GM23338 (cell line): ENCODE data around the gene SMTN. TPM values are rescaled to one million over a fixed set of nuclear protein-coding genes. Genes with fewer than 3 reads are reported as not detected.
"Not testable (repeated sequence)": the region's sequence is repeated elsewhere in the genome, so short reads cannot be mapped to it uniquely, and the experiment has no call there.

Experiments
- ATAC-seq: fragments of 200-7000 bp; cut with Tn5 transposase; 3 replicates; pipeline ENCODE4 v1.9.1; 2020
- DNase-seq: peaks from one replicate; pipeline ENCODE4 v3.0.0-alpha.2; 2015; ENCODE audit warnings: low spot score
- H2AFZ ChIP-seq: fragments of 200-600 bp; sonication (generic); 2 replicates; pipeline ENCODE4 v1.8.0; 2016; ENCODE audit warnings: antibody characterized with exemption, mild to moderate bottlenecking, moderate library complexity
- H3F3A ChIP-seq: fragments of 200-600 bp; sonication (generic); replicated peaks from 2 replicates; pipeline ENCODE4 v1.8.0; 2017; ENCODE audit warnings: antibody characterized with exemption, mixed run types, low read depth
- H3K27ac ChIP-seq: fragments of 200-600 bp; sonication (generic); 2 replicates; pipeline ENCODE4 v1.6.1; 2016; ENCODE audit warnings: low read depth
- H3K27me3 ChIP-seq: fragments of 200-600 bp; sonication (generic); 2 replicates; pipeline ENCODE4 v1.8.0; 2016; ENCODE audit warnings: mild to moderate bottlenecking, mixed run types, moderate library complexity; ENCODE audit not compliant: insufficient read depth
- H3K36me3 ChIP-seq: fragments of 200-600 bp; sonication (generic); 2 replicates; pipeline ENCODE4 v1.8.0; 2016; ENCODE audit warnings: mild to moderate bottlenecking; ENCODE audit not compliant: insufficient read depth
- H3K4me1 ChIP-seq: fragments of 200-600 bp; sonication (generic); 2 replicates; pipeline ENCODE4 v1.8.0; 2016; ENCODE audit warnings: mild to moderate bottlenecking, moderate library complexity; ENCODE audit not compliant: insufficient read depth
- H3K4me2 ChIP-seq: fragments of 200-600 bp; sonication (generic); 2 replicates; pipeline ENCODE4 v1.7.1; 2017; ENCODE audit warnings: mixed run types
- H3K4me3 ChIP-seq: fragments of 200-600 bp; sonication (generic); 2 replicates; pipeline ENCODE4 v1.6.1; 2016; ENCODE audit warnings: mixed run types
- H3K79me2 ChIP-seq: fragments of 200-600 bp; sonication (generic); replicated peaks from 2 replicates; pipeline ENCODE4 v1.8.0; 2017; ENCODE audit warnings: mild to moderate bottlenecking; ENCODE audit not compliant: insufficient read depth
- H3K9me2 ChIP-seq: fragments of 200-600 bp; sonication (generic); 2 replicates; pipeline ENCODE4 v1.8.0; 2017; ENCODE audit not compliant: insufficient read depth
- H4K20me1 ChIP-seq: fragments of 200-600 bp; sonication (generic); replicated peaks from 2 replicates; pipeline ENCODE4 v1.8.0; 2017; ENCODE audit warnings: mild to moderate bottlenecking; ENCODE audit not compliant: insufficient read depth
- H3K27ac Mint-ChIP-seq: 2 replicates; pipeline ENCODE4 v1.8.0; 2020; ENCODE audit warnings: inconsistent platforms, mild to moderate bottlenecking, moderate library complexity, mixed read lengths
- H3K27me3 Mint-ChIP-seq: 3 replicates; pipeline ENCODE4 v1.8.0; 2022; ENCODE audit warnings: low read depth, mild to moderate bottlenecking, moderate library complexity, mixed read lengths, inconsistent platforms; ENCODE audit not compliant: insufficient read depth, poor library complexity
- H3K36me3 Mint-ChIP-seq: 3 replicates; pipeline ENCODE4 v1.8.0; 2021; ENCODE audit warnings: low read depth, mild to moderate bottlenecking, inconsistent platforms, moderate library complexity, mixed read lengths
- H3K4me1 Mint-ChIP-seq: 3 replicates; pipeline ENCODE4 v1.8.0; 2020; ENCODE audit warnings: mild to moderate bottlenecking, inconsistent platforms, mixed read lengths
- H3K4me3 Mint-ChIP-seq: 3 replicates; pipeline ENCODE4 v1.8.0; 2021; ENCODE audit warnings: moderate library complexity, mild to moderate bottlenecking, inconsistent platforms, mixed read lengths
- H3K9me3 Mint-ChIP-seq: 3 replicates; pipeline ENCODE4 v1.8.0; 2020; ENCODE audit warnings: moderate library complexity, mild to moderate bottlenecking, inconsistent platforms, mixed read lengths
- CTCF ChIP-seq, 2 experiments: fragments of 200-600 bp in 1 of 2; sonication (generic) in 1 of 2; conservative IDR thresholded peaks; 2 replicates each; pipeline versions ENCODE4 v1.5.1 to v1.6.1; 2016 to 2017; ENCODE audit warnings: antibody characterized with exemption in 2 of 2, low read depth in 2 of 2, mild to moderate bottlenecking in 2 of 2, moderate library complexity in 1 of 2
- EZH2phosphoT487 ChIP-seq: fragments of 200-600 bp; sonication (generic); IDR thresholded peaks from one replicate; pipeline ENCODE4 v1.8.1; 2018; ENCODE audit warnings: antibody characterized with exemption; ENCODE audit not compliant: unreplicated experiment
- STAT1 ChIP-seq: IDR thresholded peaks from one replicate; pipeline ENCODE4 v1.6.1; 2016; ENCODE audit warnings: antibody characterized with exemption; ENCODE audit not compliant: unreplicated experiment
- polyA plus RNA-seq: library from polyadenylated mRNA; unstranded; fragments of >200 nt; fragmentation: Nextera tagmentation; extraction: Ambion mirVana; gene quantifications from 2 replicates; pipeline ENCODE4 v1.2.1, GENCODE V29; 2016
- total RNA-seq: library from RNA; depleted of rRNA; stranded (reverse); fragments of >200 nt; shearing (Covaris generic); gene quantifications from 2 replicates; pipeline ENCODE4 v1.2.3, GENCODE V29; 2014
- TF ChIP-seq, protein P1 (sequence below): fragments of 250-450 bp; sonication (Bioruptor Pico); IDR thresholded peaks from 2 replicates; pipeline ENCODE4 v1.5.0; 2020; ENCODE audit warnings: mild to moderate bottlenecking, moderate library complexity

SMTN gene
- total and polyA plus RNA-seq, 2 experiments from 2014 or later, result 27.4 to 32.2 TPM

GRCh38 chr22:31107894-31108218 is 26.7 kb downstream of the SMTN start (continued):
- TF ChIP-seq, protein P1, sequence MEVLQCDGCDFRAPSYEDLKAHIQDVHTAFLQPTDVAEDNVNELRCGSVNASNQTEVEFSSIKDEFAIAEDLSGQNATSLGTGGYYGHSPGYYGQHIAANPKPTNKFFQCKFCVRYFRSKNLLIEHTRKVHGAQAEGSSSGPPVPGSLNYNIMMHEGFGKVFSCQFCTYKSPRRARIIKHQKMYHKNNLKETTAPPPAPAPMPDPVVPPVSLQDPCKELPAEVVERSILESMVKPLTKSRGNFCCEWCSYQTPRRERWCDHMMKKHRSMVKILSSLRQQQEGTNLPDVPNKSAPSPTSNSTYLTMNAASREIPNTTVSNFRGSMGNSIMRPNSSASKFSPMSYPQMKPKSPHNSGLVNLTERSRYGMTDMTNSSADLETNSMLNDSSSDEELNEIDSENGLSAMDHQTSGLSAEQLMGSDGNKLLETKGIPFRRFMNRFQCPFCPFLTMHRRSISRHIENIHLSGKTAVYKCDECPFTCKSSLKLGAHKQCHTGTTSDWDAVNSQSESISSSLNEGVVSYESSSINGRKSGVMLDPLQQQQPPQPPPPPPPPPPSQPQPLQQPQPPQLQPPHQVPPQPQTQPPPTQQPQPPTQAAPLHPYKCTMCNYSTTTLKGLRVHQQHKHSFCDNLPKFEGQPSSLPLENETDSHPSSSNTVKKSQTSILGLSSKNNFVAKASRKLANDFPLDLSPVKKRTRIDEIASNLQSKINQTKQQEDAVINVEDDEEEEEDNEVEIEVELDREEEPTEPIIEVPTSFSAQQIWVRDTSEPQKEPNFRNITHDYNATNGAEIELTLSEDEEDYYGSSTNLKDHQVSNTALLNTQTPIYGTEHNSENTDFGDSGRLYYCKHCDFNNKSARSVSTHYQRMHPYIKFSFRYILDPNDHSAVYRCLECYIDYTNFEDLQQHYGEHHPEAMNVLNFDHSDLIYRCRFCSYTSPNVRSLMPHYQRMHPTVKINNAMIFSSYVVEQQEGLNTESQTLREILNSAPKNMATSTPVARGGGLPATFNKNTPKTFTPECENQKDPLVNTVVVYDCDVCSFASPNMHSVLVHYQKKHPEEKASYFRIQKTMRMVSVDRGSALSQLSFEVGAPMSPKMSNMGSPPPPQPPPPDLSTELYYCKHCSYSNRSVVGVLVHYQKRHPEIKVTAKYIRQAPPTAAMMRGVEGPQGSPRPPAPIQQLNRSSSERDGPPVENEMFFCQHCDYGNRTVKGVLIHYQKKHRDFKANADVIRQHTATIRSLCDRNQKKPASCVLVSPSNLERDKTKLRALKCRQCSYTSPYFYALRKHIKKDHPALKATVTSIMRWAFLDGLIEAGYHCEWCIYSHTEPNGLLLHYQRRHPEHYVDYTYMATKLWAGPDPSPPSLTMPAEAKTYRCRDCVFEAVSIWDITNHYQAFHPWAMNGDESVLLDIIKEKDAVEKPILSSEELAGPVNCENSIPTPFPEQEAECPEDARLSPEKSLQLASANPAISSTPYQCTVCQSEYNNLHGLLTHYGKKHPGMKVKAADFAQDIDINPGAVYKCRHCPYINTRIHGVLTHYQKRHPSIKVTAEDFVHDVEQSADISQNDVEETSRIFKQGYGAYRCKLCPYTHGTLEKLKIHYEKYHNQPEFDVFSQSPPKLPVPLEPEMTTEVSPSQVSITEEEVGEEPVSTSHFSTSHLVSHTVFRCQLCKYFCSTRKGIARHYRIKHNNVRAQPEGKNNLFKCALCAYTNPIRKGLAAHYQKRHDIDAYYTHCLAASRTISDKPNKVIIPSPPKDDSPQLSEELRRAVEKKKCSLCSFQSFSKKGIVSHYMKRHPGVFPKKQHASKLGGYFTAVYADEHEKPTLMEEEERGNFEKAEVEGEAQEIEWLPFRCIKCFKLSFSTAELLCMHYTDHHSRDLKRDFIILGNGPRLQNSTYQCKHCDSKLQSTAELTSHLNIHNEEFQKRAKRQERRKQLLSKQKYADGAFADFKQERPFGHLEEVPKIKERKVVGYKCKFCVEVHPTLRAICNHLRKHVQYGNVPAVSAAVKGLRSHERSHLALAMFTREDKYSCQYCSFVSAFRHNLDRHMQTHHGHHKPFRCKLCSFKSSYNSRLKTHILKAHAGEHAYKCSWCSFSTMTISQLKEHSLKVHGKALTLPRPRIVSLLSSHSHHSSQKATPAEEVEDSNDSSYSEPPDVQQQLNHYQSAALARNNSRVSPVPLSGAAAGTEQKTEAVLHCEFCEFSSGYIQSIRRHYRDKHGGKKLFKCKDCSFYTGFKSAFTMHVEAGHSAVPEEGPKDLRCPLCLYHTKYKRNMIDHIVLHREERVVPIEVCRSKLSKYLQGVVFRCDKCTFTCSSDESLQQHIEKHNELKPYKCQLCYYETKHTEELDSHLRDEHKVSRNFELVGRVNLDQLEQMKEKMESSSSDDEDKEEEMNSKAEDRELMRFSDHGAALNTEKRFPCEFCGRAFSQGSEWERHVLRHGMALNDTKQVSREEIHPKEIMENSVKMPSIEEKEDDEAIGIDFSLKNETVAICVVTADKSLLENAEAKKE (CRISPR knock-in tag), result no peak
- TF ChIP-seq EZH2phosphoT487 (no peak), CTCF (conservative IDR thresholded peaks at IDR 0.05; ENCODE audit: low read depth in 2 of 2) (no peak), STAT1 (no peak)

- H3K36me3 ChIP-seq, H3K27ac ChIP-seq, H3K79me2 ChIP-seq, H3K4me3 ChIP-seq, DNase-seq, H3K9me3 Mint-ChIP-seq, H3K4me3 Mint-ChIP-seq, H3K9me2 ChIP-seq, ATAC-seq, H3K27me3 ChIP-seq, H3K27ac Mint-ChIP-seq, H3F3A ChIP-seq, H3K4me1 ChIP-seq, H2AFZ ChIP-seq, H3K36me3 Mint-ChIP-seq, H3K4me1 Mint-ChIP-seq, H3K4me2 ChIP-seq, H4K20me1 ChIP-seq: not testable (repeated sequence)
- peaks cover 10% of the 10 kb centered on the region for H3K27me3 Mint-ChIP-seq
These were observed 31.5 kb downstream of the SMTN start for GRCh38 chr22:31112547-31113091.
